ENCODE data around the gene UNC13C. TPM values are rescaled to one million over a fixed set of nuclear protein-coding genes. Genes with fewer than 3 reads are reported as not detected.

UNC13C gene
- total and polyA plus RNA-seq, 5 donors from 2014 or later: not detected

DNA sequence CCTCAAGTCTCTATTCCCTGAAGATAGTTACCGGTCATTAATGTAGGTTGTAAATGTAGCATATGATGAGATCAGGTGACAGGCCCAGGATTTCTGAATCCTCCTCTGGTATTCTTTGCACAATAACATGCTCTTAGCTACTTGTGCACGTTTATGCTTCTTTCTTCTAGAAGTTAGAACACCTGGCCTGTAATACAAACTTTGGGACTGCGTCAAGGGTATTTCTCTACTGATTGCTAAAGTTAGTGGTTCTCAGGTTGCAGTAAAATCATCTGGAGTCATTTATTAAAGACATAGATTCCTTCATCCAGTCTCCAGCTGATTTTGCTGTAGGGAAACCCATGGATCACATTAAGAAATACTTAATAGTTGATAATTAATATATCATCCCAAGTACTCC lies 48.0 kb downstream of the UNC13C start:
- no peak overlapping the region for H3K27ac Mint-ChIP-seq
- ATAC-seq (ENCODE audit: low read depth in 2 of 2) (no peak), DNase-seq (no peak)
- peaks cover 0 to 9% (median 5%) of the 10 kb centered on the region in 7 donors for H3K9me3 Mint-ChIP-seq
- H3K27me3 Mint-ChIP-seq: no peaks in the 10 kb centered on the region
- no peaks in the 10 kb centered on the region for H3K4me1 Mint-ChIP-seq
- no peaks in the 10 kb centered on the region for H3K36me3 Mint-ChIP-seq
- H3K9me3 ChIP-seq (ENCODE audit: control insufficient read depth in 2 of 2, low read length in 2 of 2): peaks cover 0 to 4% of the 10 kb centered on the region in 2 experiments
- no peaks in the 10 kb centered on the region for H3K4me1 ChIP-seq (ENCODE audit: control insufficient read depth, insufficient read depth, low read length, poor library complexity, severe bottlenecking)
- H3K4me3 ChIP-seq (ENCODE audit: low read depth, low read length): no peak overlapping the region
- H3K27me3 ChIP-seq (ENCODE audit: control insufficient read depth, insufficient read depth, low read length): no peaks in the 10 kb centered on the region
- H3K27ac ChIP-seq (ENCODE audit: insufficient read depth, low read length, poor library complexity, severe bottlenecking): no peak overlapping the region
- no peaks in the 10 kb centered on the region for H3K36me3 ChIP-seq (ENCODE audit: control insufficient read depth, insufficient read depth, low read length)
- no peak overlapping the region for H3K4me3 Mint-ChIP-seq

DNA sequence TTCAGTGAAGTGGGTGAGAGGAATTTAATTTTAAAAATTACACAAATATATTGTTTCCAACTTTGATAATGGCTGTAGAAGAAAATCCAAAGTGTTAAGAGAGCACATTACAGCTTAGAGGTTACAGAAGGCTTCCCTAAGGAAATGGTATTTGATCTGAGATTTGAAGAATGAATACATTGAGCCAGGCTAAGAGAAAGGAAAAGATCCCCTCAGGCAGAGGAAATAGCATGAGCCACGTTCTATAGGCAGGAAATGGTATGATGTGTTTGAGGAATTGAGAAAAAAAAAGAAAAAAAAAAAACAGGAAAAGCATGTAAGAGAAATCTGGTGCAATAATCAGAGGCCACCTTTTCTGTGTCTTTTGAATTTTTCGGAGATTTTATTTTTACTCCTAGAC lies 48.6 kb downstream of the UNC13C start:
- Histone ChIP-seq H3K36me3 (ENCODE audit: control insufficient read depth, insufficient read depth, low read length) (no peaks in the 10 kb centered on the region), H3K4me1 (ENCODE audit: control insufficient read depth, insufficient read depth, low read length, poor library complexity, severe bottlenecking) (no peaks in the 10 kb centered on the region), H3K27ac (ENCODE audit: insufficient read depth, low read length, poor library complexity, severe bottlenecking) (no peak overlapping the region), H3K27me3 (ENCODE audit: control insufficient read depth, insufficient read depth, low read length) (no peaks in the 10 kb centered on the region), H3K9me3 (ENCODE audit: control insufficient read depth in 2 of 2, low read length in 2 of 2) (peaks cover 0 to 4% of the 10 kb centered on the region in 2 experiments), H3K4me3 (ENCODE audit: low read depth, low read length) (no peak overlapping the region)
- Mint-ChIP-seq H3K9me3 (peaks cover 0 to 9% (median 5%) of the 10 kb centered on the region in 7 donors), H3K27me3 (no peaks in the 10 kb centered on the region), H3K4me3 (no peak overlapping the region), H3K36me3 (no peaks in the 10 kb centered on the region), H3K4me1 (no peaks in the 10 kb centered on the region), H3K27ac (no peak overlapping the region)
- ATAC-seq (ENCODE audit: low read depth in 2 of 2) (no peak), DNase-seq (no peak)

DNA sequence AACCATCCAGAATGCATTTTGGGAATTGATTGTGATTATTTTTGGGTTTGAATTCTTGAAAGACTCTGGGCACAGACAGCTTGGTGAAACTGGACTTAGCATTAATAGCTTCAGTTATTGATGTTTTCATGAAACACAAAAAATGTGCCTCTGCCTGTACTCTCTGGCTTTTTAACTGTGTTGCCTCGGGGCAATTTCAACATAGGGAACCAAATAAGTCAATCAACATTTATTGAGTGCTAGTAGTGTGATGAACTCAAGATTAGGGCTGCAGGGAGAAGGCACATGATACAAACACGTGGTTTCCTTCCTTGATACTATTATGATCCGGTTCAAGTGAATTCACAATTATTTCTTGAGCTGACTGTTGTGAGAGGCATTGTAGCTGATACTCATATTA lies 50.8 kb downstream of the UNC13C start:
- no peak overlapping the region for H3K27ac Mint-ChIP-seq
- ATAC-seq (ENCODE audit: low read depth in 2 of 2) (no peak), DNase-seq (no peak)
- H3K9me3 Mint-ChIP-seq: peaks cover 0 to 9% (median 0%) of the 10 kb centered on the region in 7 donors
- Histone ChIP-seq H3K36me3 (ENCODE audit: control insufficient read depth, insufficient read depth, low read length) (no peaks in the 10 kb centered on the region), H3K4me3 (ENCODE audit: low read depth, low read length) (no peak overlapping the region), H3K27me3 (ENCODE audit: control insufficient read depth, insufficient read depth, low read length) (no peaks in the 10 kb centered on the region), H3K9me3 (ENCODE audit: control insufficient read depth in 2 of 2, low read length in 2 of 2) (no peaks in the 10 kb centered on the region), H3K4me1 (ENCODE audit: control insufficient read depth, insufficient read depth, low read length, poor library complexity, severe bottlenecking) (no peaks in the 10 kb centered on the region), H3K27ac (ENCODE audit: insufficient read depth, low read length, poor library complexity, severe bottlenecking) (no peak overlapping the region)
- no peaks in the 10 kb centered on the region for H3K36me3 Mint-ChIP-seq
- no peaks in the 10 kb centered on the region for H3K4me1 Mint-ChIP-seq
- H3K27me3 Mint-ChIP-seq: no peaks in the 10 kb centered on the region
- no peak overlapping the region for H3K4me3 Mint-ChIP-seq

DNA sequence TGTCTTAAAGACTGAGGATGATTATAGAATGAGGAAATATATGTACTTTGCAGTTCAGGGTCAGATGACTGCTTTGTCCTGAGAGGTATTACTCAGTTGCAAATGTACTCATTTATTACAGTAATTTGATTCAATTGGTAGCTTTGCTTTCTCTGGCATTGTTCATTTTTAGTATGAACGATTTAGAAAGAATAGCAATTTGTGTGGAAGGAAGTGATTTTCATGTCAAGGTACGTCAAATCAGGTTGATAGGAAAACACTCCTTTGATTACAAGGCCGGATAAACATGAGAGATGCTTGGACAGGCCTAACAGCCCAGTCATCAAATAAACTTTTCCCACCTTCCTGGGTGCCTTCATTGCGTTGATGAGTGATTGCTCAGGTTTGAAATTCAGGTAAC lies 53.8 kb downstream of the UNC13C start:
- Histone ChIP-seq H3K36me3 (ENCODE audit: control insufficient read depth, insufficient read depth, low read length) (no peaks in the 10 kb centered on the region), H3K9me3 (ENCODE audit: control insufficient read depth in 2 of 2, low read length in 2 of 2) (no peaks in the 10 kb centered on the region), H3K4me1 (ENCODE audit: control insufficient read depth, insufficient read depth, low read length, poor library complexity, severe bottlenecking) (no peaks in the 10 kb centered on the region), H3K27me3 (ENCODE audit: control insufficient read depth, insufficient read depth, low read length) (no peaks in the 10 kb centered on the region), H3K27ac (ENCODE audit: insufficient read depth, low read length, poor library complexity, severe bottlenecking) (no peak overlapping the region), H3K4me3 (ENCODE audit: low read depth, low read length) (no peak overlapping the region)
- Mint-ChIP-seq H3K27ac (no peak overlapping the region), H3K9me3 (peaks cover 0 to 4% (median 0%) of the 10 kb centered on the region in 7 donors), H3K4me3 (no peak overlapping the region), H3K27me3 (no peaks in the 10 kb centered on the region), H3K36me3 (no peaks in the 10 kb centered on the region), H3K4me1 (no peaks in the 10 kb centered on the region)
- DNase-seq (no peak), ATAC-seq (ENCODE audit: low read depth in 2 of 2) (no peak)

DNA sequence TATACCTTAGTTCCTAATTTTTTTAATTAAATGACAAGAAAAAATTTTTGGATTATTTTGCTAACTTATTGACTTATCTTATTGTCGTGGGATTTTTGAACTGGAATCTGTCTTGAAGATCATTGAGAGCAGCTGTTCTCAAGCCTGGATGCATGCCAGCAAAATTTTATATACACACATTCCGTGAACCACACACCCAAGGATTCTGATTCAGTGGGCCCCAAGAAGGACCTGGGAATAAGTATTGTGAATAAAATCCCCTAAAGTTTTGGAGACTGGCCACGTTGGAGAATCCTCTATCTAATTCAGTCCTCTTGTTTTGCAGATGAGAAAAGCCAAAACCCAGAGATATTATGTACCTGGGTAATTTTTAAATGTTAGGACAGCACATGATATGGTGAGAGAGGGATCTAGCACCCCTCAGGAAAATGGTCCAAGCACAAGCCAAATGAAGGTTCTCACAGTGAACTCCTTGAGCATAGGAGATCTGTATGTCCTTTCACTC lies 55.2 kb downstream of the UNC13C start:
- Mint-ChIP-seq H3K36me3 (no peaks in the 10 kb centered on the region), H3K9me3 (peaks cover 0 to 3% (median 0%) of the 10 kb centered on the region in 7 donors), H3K27me3 (no peaks in the 10 kb centered on the region), H3K4me1 (no peaks in the 10 kb centered on the region), H3K4me3 (no peak overlapping the region), H3K27ac (no peak overlapping the region)
- Histone ChIP-seq H3K27me3 (ENCODE audit: control insufficient read depth, insufficient read depth, low read length) (no peaks in the 10 kb centered on the region), H3K36me3 (ENCODE audit: control insufficient read depth, insufficient read depth, low read length) (no peaks in the 10 kb centered on the region), H3K27ac (ENCODE audit: insufficient read depth, low read length, poor library complexity, severe bottlenecking) (no peak overlapping the region), H3K4me3 (ENCODE audit: low read depth, low read length) (no peak overlapping the region), H3K4me1 (ENCODE audit: control insufficient read depth, insufficient read depth, low read length, poor library complexity, severe bottlenecking) (no peaks in the 10 kb centered on the region), H3K9me3 (ENCODE audit: control insufficient read depth in 2 of 2, low read length in 2 of 2) (no peaks in the 10 kb centered on the region)
- DNase-seq (no peak), ATAC-seq (ENCODE audit: low read depth in 2 of 2) (no peak)

DNA sequence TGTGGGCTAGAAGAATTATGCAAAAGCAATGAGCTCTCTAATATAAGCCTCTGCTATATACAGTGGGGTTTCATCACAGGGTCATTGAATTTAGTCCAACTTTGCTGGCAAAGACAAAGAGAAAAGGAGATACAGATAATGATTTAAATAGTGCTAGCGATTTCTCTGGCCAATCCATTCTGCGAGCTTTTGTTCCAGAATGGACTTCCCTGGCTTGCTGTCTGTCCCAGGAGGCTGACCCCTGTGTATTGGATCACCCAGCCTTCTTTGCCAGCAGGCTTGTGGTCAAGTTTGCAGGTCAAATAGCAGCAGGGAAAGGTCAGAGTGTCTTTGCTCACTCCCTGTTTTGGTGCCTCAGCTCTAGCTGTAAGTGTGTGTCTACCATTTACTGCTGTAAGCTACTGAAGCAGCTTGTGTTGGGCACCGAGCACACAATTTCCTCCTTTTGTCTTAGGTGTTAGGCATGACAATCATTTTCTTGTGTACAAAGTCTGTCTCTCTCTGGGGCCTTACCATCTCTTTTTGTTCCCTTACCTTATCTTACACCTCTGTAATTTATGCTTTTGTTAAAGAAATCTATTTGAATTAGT lies 55.7 kb downstream of the UNC13C start:
- no peaks in the 10 kb centered on the region for H3K27me3 Mint-ChIP-seq
- ATAC-seq (ENCODE audit: low read depth in 2 of 2): no peak
- Histone ChIP-seq H3K9me3 (ENCODE audit: control insufficient read depth in 2 of 2, low read length in 2 of 2) (no peaks in the 10 kb centered on the region), H3K36me3 (ENCODE audit: control insufficient read depth, insufficient read depth, low read length) (no peaks in the 10 kb centered on the region), H3K27ac (ENCODE audit: insufficient read depth, low read length, poor library complexity, severe bottlenecking) (no peak overlapping the region), H3K27me3 (ENCODE audit: control insufficient read depth, insufficient read depth, low read length) (no peaks in the 10 kb centered on the region), H3K4me1 (ENCODE audit: control insufficient read depth, insufficient read depth, low read length, poor library complexity, severe bottlenecking) (no peaks in the 10 kb centered on the region), H3K4me3 (ENCODE audit: low read depth, low read length) (no peak overlapping the region)
- H3K4me3 Mint-ChIP-seq: no peak overlapping the region
- no peak for DNase-seq
- H3K9me3 Mint-ChIP-seq: peaks cover 0 to 3% (median 0%) of the 10 kb centered on the region in 7 donors
- H3K36me3 Mint-ChIP-seq: no peaks in the 10 kb centered on the region
- H3K4me1 Mint-ChIP-seq: no peaks in the 10 kb centered on the region
- no peak overlapping the region for H3K27ac Mint-ChIP-seq

DNA sequence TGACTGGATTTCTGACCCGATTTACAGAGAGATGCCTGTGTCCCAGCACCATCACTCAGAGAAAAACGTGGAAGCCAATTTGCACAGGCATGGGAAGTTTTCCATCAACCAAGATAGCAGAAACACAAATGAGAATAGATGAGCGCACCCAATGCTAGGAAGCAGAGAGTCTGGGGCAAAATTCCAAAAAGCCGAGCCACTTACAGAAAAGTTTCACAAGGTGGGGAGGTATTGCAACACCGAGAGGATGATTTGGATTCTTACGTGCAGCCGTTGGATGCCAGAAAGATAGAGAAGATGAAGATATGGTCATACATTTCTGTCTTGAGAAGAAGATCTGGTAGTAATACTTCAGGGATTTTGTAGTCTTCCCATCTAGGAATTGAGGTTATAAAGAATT lies 57.4 kb downstream of the UNC13C start:
- DNase-seq: no peak
- H3K27me3 Mint-ChIP-seq: no peaks in the 10 kb centered on the region
- no peaks in the 10 kb centered on the region for H3K9me3 ChIP-seq (ENCODE audit: control insufficient read depth in 2 of 2, low read length in 2 of 2)
- no peaks in the 10 kb centered on the region for H3K4me1 Mint-ChIP-seq
- H3K27ac ChIP-seq (ENCODE audit: insufficient read depth, low read length, poor library complexity, severe bottlenecking): no peak overlapping the region
- no peak overlapping the region for H3K4me3 Mint-ChIP-seq
- ATAC-seq (ENCODE audit: low read depth in 2 of 2): no peak
- no peak overlapping the region for H3K4me3 ChIP-seq (ENCODE audit: low read depth, low read length)
- no peaks in the 10 kb centered on the region for H3K36me3 Mint-ChIP-seq
- H3K27ac Mint-ChIP-seq: no peak overlapping the region
- no peaks in the 10 kb centered on the region for H3K27me3 ChIP-seq (ENCODE audit: control insufficient read depth, insufficient read depth, low read length)
- no peaks in the 10 kb centered on the region for H3K4me1 ChIP-seq (ENCODE audit: control insufficient read depth, insufficient read depth, low read length, poor library complexity, severe bottlenecking)
- peaks cover 0 to 5% (median 0%) of the 10 kb centered on the region in 7 donors for H3K9me3 Mint-ChIP-seq
- H3K36me3 ChIP-seq (ENCODE audit: control insufficient read depth, insufficient read depth, low read length): no peaks in the 10 kb centered on the region

DNA sequence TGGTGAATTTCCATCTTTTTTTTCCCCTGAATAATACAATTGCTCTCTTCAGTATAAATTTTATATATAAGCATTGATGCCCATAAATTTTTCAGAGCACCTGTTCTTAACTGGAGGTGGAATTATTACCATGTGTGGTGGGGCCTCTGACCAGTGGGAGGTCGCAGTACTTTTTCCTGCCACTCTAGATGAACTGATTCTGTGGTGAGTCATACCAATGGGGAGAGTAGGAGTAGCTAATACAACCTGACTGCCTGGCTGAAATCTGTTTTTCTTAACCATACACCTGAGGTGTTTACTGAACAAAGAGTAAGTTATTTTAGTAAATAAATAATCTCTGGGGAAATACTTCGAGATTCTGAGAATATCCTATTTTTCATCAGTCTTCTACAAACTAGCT lies 67.2 kb downstream of the UNC13C start:
- Mint-ChIP-seq H3K36me3 (no peaks in the 10 kb centered on the region), H3K4me1 (no peaks in the 10 kb centered on the region), H3K9me3 (peaks cover 0 to 9% (median 4%) of the 10 kb centered on the region in 7 donors), H3K4me3 (no peak overlapping the region), H3K27me3 (no peaks in the 10 kb centered on the region), H3K27ac (no peak overlapping the region)
- Histone ChIP-seq H3K4me1 (ENCODE audit: control insufficient read depth, insufficient read depth, low read length, poor library complexity, severe bottlenecking) (no peaks in the 10 kb centered on the region), H3K27me3 (ENCODE audit: control insufficient read depth, insufficient read depth, low read length) (no peaks in the 10 kb centered on the region), H3K36me3 (ENCODE audit: control insufficient read depth, insufficient read depth, low read length) (no peaks in the 10 kb centered on the region), H3K27ac (ENCODE audit: insufficient read depth, low read length, poor library complexity, severe bottlenecking) (no peak overlapping the region), H3K9me3 (ENCODE audit: control insufficient read depth in 2 of 2, low read length in 2 of 2) (no peaks in the 10 kb centered on the region), H3K4me3 (ENCODE audit: low read depth, low read length) (no peak overlapping the region)
- ATAC-seq (ENCODE audit: low read depth in 2 of 2) (no peak), DNase-seq (no peak)

Data from CD4-positive, CD25-positive, alpha-beta regulatory T cell (primary cell).